Measurements from ENCODE around the gene HOXD9.

The HOXD9 gene

GRCh38 chr2:176122052-176122682 is 352 bp upstream of the HOXD9 start:
- in situ Hi-C loops (cut with MboI; ENCODE audit: low sequenced_read_pairs), result no loop called here

GRCh38 chr2:176123411-176124109 is 1.0 kb downstream of the HOXD9 start:
- in situ Hi-C loops (cut with MboI; ENCODE audit: low sequenced_read_pairs), result no loop called here

GRCh38 chr2:176124110-176124946 is 1.8 kb downstream of the HOXD9 start:
- in situ Hi-C loops (cut with MboI; ENCODE audit: low sequenced_read_pairs), result no loop called here

- in situ Hi-C loops (cut with MboI; ENCODE audit: low sequenced_read_pairs), result loop anchor here (25.0 kb wide), 2 partner anchors 537 to 1012 kb away; no protein-coding TSS in a partner anchor
Observed at GRCh38 chr2:176124947-176125771, 2.6 kb downstream of the HOXD9 start.

- in situ Hi-C loops (cut with MboI; ENCODE audit: low sequenced_read_pairs), result loop anchor here (25.0 kb wide), 2 partner anchors 537 to 1012 kb away; no protein-coding TSS in a partner anchor
Observed at GRCh38 chr2:176125772-176126054, 3.2 kb downstream of the HOXD9 start.

- in situ Hi-C loops (cut with MboI; ENCODE audit: low sequenced_read_pairs), result loop anchor here (25.0 kb wide), 2 partner anchors 535 to 1010 kb away; no protein-coding TSS in a partner anchor
Observed at GRCh38 chr2:176126929-176127773, 4.6 kb downstream of the HOXD9 start.

- in situ Hi-C loops (cut with MboI; ENCODE audit: low sequenced_read_pairs), result loop anchor here (25.0 kb wide), 2 partner anchors 535 to 1010 kb away; no protein-coding TSS in a partner anchor
Observed at GRCh38 chr2:176127774-176128072, 5.2 kb downstream of the HOXD9 start.

- in situ Hi-C loops (cut with MboI; ENCODE audit: low sequenced_read_pairs), result loop anchor here (25.0 kb wide), 2 partner anchors 534 to 1009 kb away; no protein-coding TSS in a partner anchor
Observed at GRCh38 chr2:176128172-176128981, 5.9 kb downstream of the HOXD9 start.

- in situ Hi-C loops (cut with MboI; ENCODE audit: low sequenced_read_pairs), result loop anchor here (25.0 kb wide), 2 partner anchors 533 to 1008 kb away; no protein-coding TSS in a partner anchor
Observed at GRCh38 chr2:176128982-176129796, 6.7 kb downstream of the HOXD9 start, which contains the start of gene HOXD8. Gene HOXD8, plus strand, starts transcription at chr2:176129705. Its CDS starts 662 bp downstream, at chr2:176130367.

GRCh38 chr2:176129813-176130146 is 7.3 kb downstream of the HOXD9 start:
- in situ Hi-C loops (cut with MboI; ENCODE audit: low sequenced_read_pairs), result loop anchor here (25.0 kb wide), 2 partner anchors 533 to 1008 kb away; no protein-coding TSS in a partner anchor

GRCh38 chr2:176130147-176130956 is 7.8 kb downstream of the HOXD9 start:
- in situ Hi-C loops (cut with MboI; ENCODE audit: low sequenced_read_pairs), result loop anchor here (25.0 kb wide), 2 partner anchors 532 to 1007 kb away; no protein-coding TSS in a partner anchor

- in situ Hi-C loops (cut with MboI; ENCODE audit: low sequenced_read_pairs), result loop anchor here (25.0 kb wide), 2 partner anchors 531 to 1006 kb away; no protein-coding TSS in a partner anchor
Observed at GRCh38 chr2:176130957-176131847, 8.7 kb downstream of the HOXD9 start.

- in situ Hi-C loops (cut with MboI; ENCODE audit: low sequenced_read_pairs), result loop anchor here (25.0 kb wide), 2 partner anchors 530 to 1005 kb away; no protein-coding TSS in a partner anchor
Observed at GRCh38 chr2:176131848-176132158, 9.3 kb downstream of the HOXD9 start.

- in situ Hi-C loops (cut with MboI; ENCODE audit: low sequenced_read_pairs), result loop anchor here (25.0 kb wide), 2 partner anchors 530 to 1005 kb away; no protein-coding TSS in a partner anchor
Observed at GRCh38 chr2:176132205-176133171, 10.0 kb downstream of the HOXD9 start.

- in situ Hi-C loops (cut with MboI; ENCODE audit: low sequenced_read_pairs), result loop anchor here (25.0 kb wide), 2 partner anchors 529 to 1004 kb away; no protein-coding TSS in a partner anchor
Observed at GRCh38 chr2:176133389-176133788, 10.9 kb downstream of the HOXD9 start.

Measured in HL-60/S4 treated with phorbol 12-myristate 13-acetate at 8.2 ng/mL for 4 days and 3 days (cell line).